ENCODE data around the gene PAK4.

Gene PAK4

GRCh38 chr19:39174558-39175544 is 49.3 kb downstream of the PAK4 start:
- peaks cover 31% of the 10 kb centered on the region for H3K36me3 ChIP-seq (ENCODE audit: control insufficient read depth, insufficient read depth, low read length)
- no peak for DNase-seq (ENCODE audit: low read depth, low spot score)
- WGBS (ENCODE audit: insufficient coverage, insufficient read length), result no CpG with 5 or more reads among the region's 43 CpGs

GRCh38 chr19:39175564-39175963 is 50.0 kb downstream of the PAK4 start:
- Histone ChIP-seq H3K27ac (ENCODE audit: low read length) (no peak overlapping the region), H3K9me3 (ENCODE audit: control insufficient read depth, insufficient read depth, low read length) (no peaks in the 10 kb centered on the region), H3K4me3 (ENCODE audit: low read length) (no peak overlapping the region), H3K27me3 (ENCODE audit: control insufficient read depth, insufficient read depth, low read length) (no peaks in the 10 kb centered on the region), H3K4me1 (ENCODE audit: control insufficient read depth, insufficient read depth, low read length) (no peaks in the 10 kb centered on the region), H3K36me3 (ENCODE audit: control insufficient read depth, insufficient read depth, low read length) (peaks cover 34% of the 10 kb centered on the region)
- no CpG with 5 or more reads among the region's 7 CpGs for WGBS (ENCODE audit: insufficient coverage, insufficient read length)
- DNase-seq (ENCODE audit: low read depth, low spot score), result no peak

More at GRCh38 chr19:39174558-39175544, 49.3 kb downstream of the PAK4 start:
- Histone ChIP-seq H3K27ac (ENCODE audit: low read length) (no peak overlapping the region), H3K4me3 (ENCODE audit: low read length) (no peak overlapping the region; the same call in 1 of the 2 replicates), H3K4me1 (ENCODE audit: control insufficient read depth, insufficient read depth, low read length) (no peaks in the 10 kb centered on the region), H3K27me3 (ENCODE audit: control insufficient read depth, insufficient read depth, low read length) (no peaks in the 10 kb centered on the region), H3K9me3 (ENCODE audit: control insufficient read depth, insufficient read depth, low read length) (no peaks in the 10 kb centered on the region)

GRCh38 chr19:39177110-39177699 is 51.6 kb downstream of the PAK4 start:
- peaks cover 29% of the 10 kb centered on the region for H3K36me3 ChIP-seq (ENCODE audit: control insufficient read depth, insufficient read depth, low read length)
- WGBS (ENCODE audit: insufficient coverage, insufficient read length), result no CpG with 5 or more reads among the region's 10 CpGs
- H3K9me3 ChIP-seq (ENCODE audit: control insufficient read depth, insufficient read depth, low read length), result no peaks in the 10 kb centered on the region
- H3K4me1 ChIP-seq (ENCODE audit: control insufficient read depth, insufficient read depth, low read length), result no peaks in the 10 kb centered on the region
- H3K4me3 ChIP-seq (ENCODE audit: low read length), result no peak overlapping the region
- H3K27me3 ChIP-seq (ENCODE audit: control insufficient read depth, insufficient read depth, low read length), result no peaks in the 10 kb centered on the region
- no peak overlapping the region for H3K27ac ChIP-seq (ENCODE audit: low read length)
- no peak for DNase-seq (ENCODE audit: low read depth, low spot score)

DNA sequence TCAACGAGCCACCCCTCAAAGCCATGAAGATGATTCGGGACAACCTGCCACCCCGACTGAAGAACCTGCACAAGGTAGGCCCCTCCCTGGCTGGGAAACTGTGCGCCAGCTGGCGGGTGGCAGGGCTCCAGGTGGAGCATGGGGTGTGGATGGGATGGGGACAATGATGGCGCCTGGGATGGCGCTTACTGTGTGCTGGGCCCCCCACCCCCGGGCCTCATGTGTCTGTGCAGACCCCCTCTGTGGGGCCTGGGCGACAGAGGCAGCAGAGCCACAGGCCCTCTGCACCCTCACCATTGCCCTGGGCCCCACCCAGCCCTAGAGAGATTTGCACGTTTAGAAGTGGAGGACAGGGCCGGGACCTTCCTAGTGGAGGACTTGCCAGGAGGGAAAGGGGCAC is 52.1 kb downstream of the PAK4 start:
- DNase-seq (ENCODE audit: low read depth, low spot score), result no peak
- Histone ChIP-seq H3K36me3 (ENCODE audit: control insufficient read depth, insufficient read depth, low read length) (peaks cover 29% of the 10 kb centered on the region), H3K4me3 (ENCODE audit: low read length) (no peak overlapping the region), H3K4me1 (ENCODE audit: control insufficient read depth, insufficient read depth, low read length) (no peaks in the 10 kb centered on the region), H3K27me3 (ENCODE audit: control insufficient read depth, insufficient read depth, low read length) (no peaks in the 10 kb centered on the region), H3K9me3 (ENCODE audit: control insufficient read depth, insufficient read depth, low read length) (no peaks in the 10 kb centered on the region), H3K27ac (ENCODE audit: low read length) (no peak overlapping the region)
- WGBS (ENCODE audit: insufficient coverage, insufficient read length), result no CpG with 5 or more reads among the region's 11 CpGs

- peaks cover 29% of the 10 kb centered on the region for H3K36me3 ChIP-seq (ENCODE audit: control insufficient read depth, insufficient read depth, low read length)
- H3K9me3 ChIP-seq (ENCODE audit: control insufficient read depth, insufficient read depth, low read length), result no peaks in the 10 kb centered on the region
- DNase-seq (ENCODE audit: low read depth, low spot score), result no peak
- WGBS (ENCODE audit: insufficient coverage, insufficient read length), result no CpG with 5 or more reads among the region's 30 CpGs
- no peaks in the 10 kb centered on the region for H3K27me3 ChIP-seq (ENCODE audit: control insufficient read depth, insufficient read depth, low read length)
- H3K27ac ChIP-seq (ENCODE audit: low read length), result no peak overlapping the region
- no peak overlapping the region for H3K4me3 ChIP-seq (ENCODE audit: low read length)
- H3K4me1 ChIP-seq (ENCODE audit: control insufficient read depth, insufficient read depth, low read length), result no peaks in the 10 kb centered on the region
These were observed 52.9 kb downstream of the PAK4 start for GRCh38 chr19:39178296-39179006.

GRCh38 chr19:39179754-39180153 is 54.2 kb downstream of the PAK4 start:
- no peak overlapping the region for H3K27ac ChIP-seq (ENCODE audit: low read length)
- WGBS (ENCODE audit: insufficient coverage, insufficient read length), result no CpG with 5 or more reads among the region's 10 CpGs
- H3K4me3 ChIP-seq (ENCODE audit: low read length), result no peak overlapping the region
- no peaks in the 10 kb centered on the region for H3K27me3 ChIP-seq (ENCODE audit: control insufficient read depth, insufficient read depth, low read length)
- H3K36me3 ChIP-seq (ENCODE audit: control insufficient read depth, insufficient read depth, low read length), result peaks cover 22% of the 10 kb centered on the region
- no peaks in the 10 kb centered on the region for H3K9me3 ChIP-seq (ENCODE audit: control insufficient read depth, insufficient read depth, low read length)
- no peaks in the 10 kb centered on the region for H3K4me1 ChIP-seq (ENCODE audit: control insufficient read depth, insufficient read depth, low read length)
- no peak for DNase-seq (ENCODE audit: low read depth, low spot score)

- Histone ChIP-seq H3K27me3 (ENCODE audit: control insufficient read depth, insufficient read depth, low read length) (no peaks in the 10 kb centered on the region), H3K36me3 (ENCODE audit: control insufficient read depth, insufficient read depth, low read length) (peaks cover 17% of the 10 kb centered on the region), H3K27ac (ENCODE audit: low read length) (no peak overlapping the region), H3K4me1 (ENCODE audit: control insufficient read depth, insufficient read depth, low read length) (no peaks in the 10 kb centered on the region), H3K9me3 (ENCODE audit: control insufficient read depth, insufficient read depth, low read length) (no peaks in the 10 kb centered on the region), H3K4me3 (ENCODE audit: low read length) (no peak overlapping the region)
- no peak for DNase-seq (ENCODE audit: low read depth, low spot score)
- no CpG with 5 or more reads among the region's 9 CpGs for WGBS (ENCODE audit: insufficient coverage, insufficient read length)
These were observed 55.2 kb downstream of the PAK4 start for GRCh38 chr19:39180749-39181148.

- Histone ChIP-seq H3K27ac (ENCODE audit: low read length) (no peak overlapping the region), H3K4me3 (ENCODE audit: low read length) (no peak overlapping the region), H3K27me3 (ENCODE audit: control insufficient read depth, insufficient read depth, low read length) (no peaks in the 10 kb centered on the region), H3K4me1 (ENCODE audit: control insufficient read depth, insufficient read depth, low read length) (no peaks in the 10 kb centered on the region), H3K36me3 (ENCODE audit: control insufficient read depth, insufficient read depth, low read length) (peaks cover 14% of the 10 kb centered on the region), H3K9me3 (ENCODE audit: control insufficient read depth, insufficient read depth, low read length) (no peaks in the 10 kb centered on the region)
- no peak for DNase-seq (ENCODE audit: low read depth, low spot score)
- no CpG with 5 or more reads among the region's 21 CpGs for WGBS (ENCODE audit: insufficient coverage, insufficient read length)
These were observed 56.1 kb downstream of the PAK4 start for GRCh38 chr19:39181500-39182173.

DNA sequence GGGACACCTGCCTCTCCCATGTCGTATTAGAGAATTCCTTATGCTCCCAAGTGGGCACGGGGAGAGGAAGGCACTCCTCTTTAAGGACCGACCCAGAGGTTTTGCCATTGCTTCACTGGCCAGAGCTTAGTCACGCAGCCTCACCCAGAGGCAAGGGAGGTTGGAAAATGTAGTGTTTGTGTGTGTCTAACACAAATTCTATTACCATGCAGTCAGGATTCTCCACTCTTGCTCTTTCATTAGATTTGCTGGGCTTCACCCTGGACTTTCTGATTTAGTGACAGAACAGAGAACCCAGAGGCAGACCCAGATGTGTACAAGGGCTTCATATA is 56.6 kb downstream of the PAK4 start:
- no peak overlapping the region for H3K4me3 ChIP-seq (ENCODE audit: low read length)
- no peak overlapping the region for H3K27ac ChIP-seq (ENCODE audit: low read length)
- H3K36me3 ChIP-seq (ENCODE audit: control insufficient read depth, insufficient read depth, low read length), result peaks cover 14% of the 10 kb centered on the region
- no CpG with 5 or more reads among the region's 4 CpGs for WGBS (ENCODE audit: insufficient coverage, insufficient read length)
- no peaks in the 10 kb centered on the region for H3K27me3 ChIP-seq (ENCODE audit: control insufficient read depth, insufficient read depth, low read length)
- no peaks in the 10 kb centered on the region for H3K9me3 ChIP-seq (ENCODE audit: control insufficient read depth, insufficient read depth, low read length)
- H3K4me1 ChIP-seq (ENCODE audit: control insufficient read depth, insufficient read depth, low read length), result no peaks in the 10 kb centered on the region
- no peak for DNase-seq (ENCODE audit: low read depth, low spot score)

DNA sequence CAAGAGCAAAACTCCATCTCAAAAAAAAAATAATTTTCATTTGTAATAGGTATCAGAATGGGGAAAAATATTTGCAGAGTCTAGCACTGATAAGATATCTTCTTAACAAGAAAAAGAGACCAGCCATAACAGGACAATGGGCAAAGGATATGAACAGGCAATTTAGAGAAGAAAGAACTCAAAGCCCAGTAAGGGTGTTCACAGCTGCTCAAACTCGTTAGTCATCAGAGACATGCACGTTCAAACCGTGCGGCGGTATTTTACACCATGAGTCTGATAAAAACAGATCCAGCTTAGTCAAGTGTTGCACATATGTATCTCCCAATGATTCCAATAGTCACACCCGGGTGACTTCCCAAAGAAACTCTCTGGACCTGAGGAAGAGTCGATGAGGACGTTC is 57.5 kb downstream of the PAK4 start:
- Histone ChIP-seq H3K27me3 (ENCODE audit: control insufficient read depth, insufficient read depth, low read length) (no peaks in the 10 kb centered on the region), H3K4me1 (ENCODE audit: control insufficient read depth, insufficient read depth, low read length) (no peaks in the 10 kb centered on the region), H3K27ac (ENCODE audit: low read length) (no peak overlapping the region), H3K9me3 (ENCODE audit: control insufficient read depth, insufficient read depth, low read length) (no peaks in the 10 kb centered on the region), H3K4me3 (ENCODE audit: low read length) (no peak overlapping the region), H3K36me3 (ENCODE audit: control insufficient read depth, insufficient read depth, low read length) (peaks cover 9% of the 10 kb centered on the region)
- WGBS (ENCODE audit: insufficient coverage, insufficient read length), result no CpG with 5 or more reads among the region's 8 CpGs
- DNase-seq (ENCODE audit: low read depth, low spot score), result no peak
